Liver (tissue), 3 donors: ENCODE data around the gene SLC66A1.

Source experiments
- ATF3 ChIP-seq: IDR thresholded peaks from 2 replicates; pipeline ENCODE4 v1.6.1; 2016; ENCODE audit warnings: antibody characterized with exemption
- CTCF ChIP-seq: fragments of 150-350 bp; IDR thresholded peaks from 2 replicates; pipeline ENCODE4 v1.5.1; 2017; ENCODE audit warnings: improper control_type of control experiment, low read depth, low read length; ENCODE audit not compliant: missing input control
- EGR1 ChIP-seq, 2 donors: IDR thresholded peaks; 2 replicates each; pipeline ENCODE4 v1.6.1; 2016 to 2018; ENCODE audit warnings: antibody characterized with exemption in 2 of 2, low read depth in 2 of 2
- FOXA1 ChIP-seq: IDR thresholded peaks from 2 replicates; pipeline ENCODE4 v1.6.1; 2016; ENCODE audit warnings: antibody characterized with exemption
- GABPA ChIP-seq, 2 donors: IDR thresholded peaks in 1 of 2; conservative IDR thresholded peaks in 1 of 2; 2 replicates each; pipeline ENCODE4 v1.6.1; 2016; ENCODE audit warnings: antibody characterized with exemption in 2 of 2, mild to moderate bottlenecking in 1 of 2, moderate library complexity in 1 of 2
- HNF4G ChIP-seq: IDR thresholded peaks from 2 replicates; pipeline ENCODE4 v1.6.1; 2016; ENCODE audit warnings: antibody characterized with exemption
- JUND ChIP-seq, 2 donors: IDR thresholded peaks; 2 replicates each; pipeline ENCODE4 v1.6.1; 2016; ENCODE audit warnings: antibody characterized with exemption in 2 of 2
- MAX ChIP-seq: IDR thresholded peaks from 2 replicates; pipeline ENCODE4 v1.6.1; 2016; ENCODE audit warnings: antibody characterized with exemption
- RAD21 ChIP-seq, 2 donors: IDR thresholded peaks; 2 replicates each; pipeline ENCODE4 v1.6.1; 2016; ENCODE audit warnings: antibody characterized with exemption in 2 of 2, mild to moderate bottlenecking in 2 of 2
- TAF1 ChIP-seq: conservative IDR thresholded peaks from 2 replicates; pipeline ENCODE4 v1.6.1; 2016; ENCODE audit warnings: antibody characterized with exemption, mild to moderate bottlenecking
- YY1 ChIP-seq: IDR thresholded peaks from 2 replicates; pipeline ENCODE4 v1.6.1; 2016; ENCODE audit warnings: antibody characterized with exemption, mild to moderate bottlenecking
- ZBTB33 ChIP-seq: IDR thresholded peaks from 2 replicates; pipeline ENCODE4 v1.6.1; 2016; ENCODE audit warnings: antibody characterized with exemption
- TF ChIP-seq, protein P1 (sequence below): IDR thresholded peaks from 2 replicates; pipeline ENCODE4 v1.6.1; 2016; ENCODE audit warnings: antibody characterized with exemption, mild to moderate bottlenecking
- donor health status: healthy.
- donor health status: healthy.

GRCh38 chr1:19327736-19328135 lies 15.6 kb downstream of the SLC66A1 start:
- TF ChIP-seq, protein P1, sequence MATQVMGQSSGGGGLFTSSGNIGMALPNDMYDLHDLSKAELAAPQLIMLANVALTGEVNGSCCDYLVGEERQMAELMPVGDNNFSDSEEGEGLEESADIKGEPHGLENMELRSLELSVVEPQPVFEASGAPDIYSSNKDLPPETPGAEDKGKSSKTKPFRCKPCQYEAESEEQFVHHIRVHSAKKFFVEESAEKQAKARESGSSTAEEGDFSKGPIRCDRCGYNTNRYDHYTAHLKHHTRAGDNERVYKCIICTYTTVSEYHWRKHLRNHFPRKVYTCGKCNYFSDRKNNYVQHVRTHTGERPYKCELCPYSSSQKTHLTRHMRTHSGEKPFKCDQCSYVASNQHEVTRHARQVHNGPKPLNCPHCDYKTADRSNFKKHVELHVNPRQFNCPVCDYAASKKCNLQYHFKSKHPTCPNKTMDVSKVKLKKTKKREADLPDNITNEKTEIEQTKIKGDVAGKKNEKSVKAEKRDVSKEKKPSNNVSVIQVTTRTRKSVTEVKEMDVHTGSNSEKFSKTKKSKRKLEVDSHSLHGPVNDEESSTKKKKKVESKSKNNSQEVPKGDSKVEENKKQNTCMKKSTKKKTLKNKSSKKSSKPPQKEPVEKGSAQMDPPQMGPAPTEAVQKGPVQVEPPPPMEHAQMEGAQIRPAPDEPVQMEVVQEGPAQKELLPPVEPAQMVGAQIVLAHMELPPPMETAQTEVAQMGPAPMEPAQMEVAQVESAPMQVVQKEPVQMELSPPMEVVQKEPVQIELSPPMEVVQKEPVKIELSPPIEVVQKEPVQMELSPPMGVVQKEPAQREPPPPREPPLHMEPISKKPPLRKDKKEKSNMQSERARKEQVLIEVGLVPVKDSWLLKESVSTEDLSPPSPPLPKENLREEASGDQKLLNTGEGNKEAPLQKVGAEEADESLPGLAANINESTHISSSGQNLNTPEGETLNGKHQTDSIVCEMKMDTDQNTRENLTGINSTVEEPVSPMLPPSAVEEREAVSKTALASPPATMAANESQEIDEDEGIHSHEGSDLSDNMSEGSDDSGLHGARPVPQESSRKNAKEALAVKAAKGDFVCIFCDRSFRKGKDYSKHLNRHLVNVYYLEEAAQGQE = no peak
- TF ChIP-seq CTCF (no peak), ZBTB33 (no peak), ATF3 (no peak), YY1 (no peak), JUND (IDR thresholded peaks at IDR 0.05) (no peak), TAF1 (no peak), FOXA1 (no peak), MAX (no peak), RAD21 (IDR thresholded peaks at IDR 0.05) (no peak), GABPA (IDR thresholded peaks at IDR 0.05 in 1 of 2, conservative IDR thresholded peaks at IDR 0.05 in 1 of 2) (no peak), EGR1 (IDR thresholded peaks at IDR 0.05; ENCODE audit: low read depth in 2 of 2) (no peak), HNF4G (no peak)
